K562 (cell line): ENCODE measurements around the gene FTSJ3. TPM values are rescaled to one million over a fixed set of nuclear protein-coding genes. Genes with fewer than 3 reads are reported as not detected.

Source experiments
- ATAC-seq: fragments of 200-7000 bp; cut with Tn5 transposase; 3 replicates; pipeline ENCODE4 v1.9.1; 2020; ENCODE audit warnings: moderate library complexity
- BruUV-seq: library from RNA; stranded (reverse); fragments of 400-500 nt; replicated peaks from 2 replicates; lab custom pipeline; 2021; lab: Mats Ljungman, UMichigan
- CTCF ChIA-PET: fragments of 300-600 bp; formaldehyde crosslinking; extraction: SDS; loops from one replicate; lab custom pipeline; 2021; ENCODE audit warnings: low intra/inter-chr PET ratio; lab: Yijun Ruan, JAX
- POLR2A ChIA-PET: fragments of 300-600, 350-650 bp; sonication (Branson Sonifier 250); formaldehyde crosslinking; extraction: SDS; loops from one replicate; lab custom pipeline; 2021; ENCODE audit warnings: antibody characterized with exemption, inconsistent platforms; lab: Yijun Ruan, JAX
- DNase-seq, 4 experiments: peaks; one replicate each; pipeline versions ENCODE4 v3.0.0 to v3.0.0-alpha.2; 2011 to 2018; ENCODE audit warnings: low spot score in 3 of 4, mixed read lengths in 3 of 4; ENCODE audit errors: extremely low read depth in 1 of 4
- FAIRE-seq: peaks from 2 replicates; lab custom pipeline; 2011; peaks lifted over from hg19 to GRCh38; lab: Jason Lieb, UNC
- H2AFZ ChIP-seq: 2 replicates; pipeline ENCODE4 v1.6.0; 2011; ENCODE audit warnings: low read depth, low read length, control low read depth, inconsistent platforms
- H3K27ac ChIP-seq: fragments of 200-600 bp; 3 replicates; pipeline ENCODE4 v1.8.0; 2011; ENCODE audit warnings: low read depth, mild to moderate bottlenecking, control low read depth, inconsistent platforms, low read length, moderate library complexity, mixed read lengths; ENCODE audit errors: extremely low read depth
- H3K27me3 ChIP-seq, 2 experiments: fragments of 300-600 bp in 1 of 2; 2 replicates in 1 of 2; 3 replicates in 1 of 2; pipeline versions ENCODE4 v1.6.0 to v1.8.0; 2011; ENCODE audit warnings: inconsistent platforms in 2 of 2, low read length in 2 of 2, mild to moderate bottlenecking in 1 of 2, mixed read lengths in 1 of 2, moderate library complexity in 1 of 2; ENCODE audit not compliant: control insufficient read depth in 2 of 2, insufficient read depth in 2 of 2
- H3K36me3 ChIP-seq: fragments of 300-600 bp; 3 replicates; pipeline ENCODE4 v1.8.0; 2011; ENCODE audit warnings: mild to moderate bottlenecking, low read length, inconsistent platforms; ENCODE audit not compliant: control insufficient read depth, insufficient read depth
- H3K4me1 ChIP-seq, 2 experiments: fragments of 200-600 bp in 1 of 2; replicated peaks in 1 of 2; 2 replicates in 1 of 2; 3 replicates in 1 of 2; pipeline versions ENCODE4 v1.5.1 to v1.8.0; 2011; ENCODE audit warnings: inconsistent platforms in 2 of 2, low read length in 2 of 2, mild to moderate bottlenecking in 1 of 2, mixed read lengths in 1 of 2, moderate library complexity in 1 of 2; ENCODE audit not compliant: control insufficient read depth in 2 of 2, insufficient read depth in 2 of 2
- H3K4me2 ChIP-seq: 2 replicates; pipeline ENCODE4 v1.6.1; 2011; ENCODE audit warnings: low read length, control low read depth, inconsistent platforms, mixed read lengths; ENCODE audit not compliant: insufficient read depth
- H3K4me3 ChIP-seq: fragments of 200-600 bp; sonication (generic), shearing (Covaris generic); 2 replicates; pipeline ENCODE4 v1.5.1; 2016; ENCODE audit warnings: control low read depth, inconsistent platforms
- H3K79me2 ChIP-seq: fragments of 200-600 bp; 3 replicates; pipeline ENCODE4 v1.8.0; 2011; ENCODE audit warnings: low read length, inconsistent platforms; ENCODE audit not compliant: control insufficient read depth, insufficient read depth
- H3K9ac ChIP-seq, 2 experiments: 2 replicates each; pipeline versions ENCODE4 v1.6.0 to v1.6.1; 2011; ENCODE audit warnings: low read depth in 2 of 2, low read length in 2 of 2, control low read depth in 1 of 2, inconsistent platforms in 1 of 2, mild to moderate bottlenecking in 1 of 2, mixed read lengths in 1 of 2; ENCODE audit not compliant: insufficient read depth in 1 of 2
- H3K9me1 ChIP-seq: one replicate; pipeline ENCODE4 v1.6.0; 2011; ENCODE audit warnings: inconsistent platforms, mild to moderate bottlenecking, low read length, moderate library complexity; ENCODE audit not compliant: control insufficient read depth, insufficient read depth
- H3K9me3 ChIP-seq: replicated peaks from 2 replicates; pipeline ENCODE4 v1.5.1; 2011; ENCODE audit warnings: low read depth, low read length, inconsistent platforms; ENCODE audit not compliant: control insufficient read depth, insufficient read depth
- H4K20me1 ChIP-seq: replicated peaks from 2 replicates; pipeline ENCODE4 v1.6.1; 2011; ENCODE audit warnings: low read length, inconsistent platforms, mixed read lengths; ENCODE audit not compliant: control insufficient read depth, insufficient read depth
- ADNP ChIP-seq: fragments of 200-800 bp; sonication (Bioruptor generic); IDR thresholded peaks from 2 replicates; pipeline ENCODE4 v1.6.1; 2016; ENCODE audit warnings: missing genetic modification characterization, missing compliant biosample characterization
- CHD1 ChIP-seq: fragments of 200-600 bp; sonication (generic); IDR thresholded peaks from one replicate; pipeline ENCODE4 v1.6.1; 2012; ENCODE audit warnings: mild to moderate bottlenecking, moderate library complexity, low read length, inconsistent platforms
- CTBP1 ChIP-seq: fragments of 450-650 bp; IDR thresholded peaks from 2 replicates; pipeline ENCODE4 v1.6.1; 2016; ENCODE audit warnings: borderline replicate concordance
- E2F3 ChIP-seq: fragments of 250-450 bp; sonication (Bioruptor Pico); IDR thresholded peaks from 2 replicates; pipeline ENCODE4 v1.4.0; 2020; ENCODE audit warnings: mild to moderate bottlenecking
- HMG20A ChIP-seq: fragments of 450-650 bp; formaldehyde crosslinking; conservative IDR thresholded peaks from 2 replicates; pipeline ENCODE4 v1.4.0; 2020; ENCODE audit warnings: mild to moderate bottlenecking, mixed read lengths
- KAT7 ChIP-seq: sonication (generic); formaldehyde crosslinking; IDR thresholded peaks from 2 replicates; pipeline ENCODE4 v1.8.0; 2022; ENCODE audit warnings: missing genetic modification reagents, mild to moderate bottlenecking, borderline replicate concordance
- KLF16 ChIP-seq: IDR thresholded peaks from 2 replicates; pipeline ENCODE4 v1.6.1; 2016; ENCODE audit warnings: antibody characterized with exemption
- LCOR ChIP-seq: sonication (generic); formaldehyde crosslinking; IDR thresholded peaks from 2 replicates; pipeline ENCODE4 v1.8.0; 2022; ENCODE audit warnings: mild to moderate bottlenecking, missing genetic modification reagents
- NFIX ChIP-seq: fragments of 250-450 bp; sonication (Bioruptor Pico); IDR thresholded peaks from 2 replicates; pipeline ENCODE4 v1.4.0; 2020; ENCODE audit warnings: low read depth, mild to moderate bottlenecking, moderate library complexity
- SAP30 ChIP-seq: fragments of 200-600 bp; sonication (generic); IDR thresholded peaks from 2 replicates; pipeline ENCODE4 v1.6.1; 2012; ENCODE audit warnings: borderline replicate concordance, low read depth, mild to moderate bottlenecking, moderate library complexity, low read length, control low read depth, inconsistent platforms; ENCODE audit not compliant: insufficient read depth, poor library complexity, severe bottlenecking
- SIN3A ChIP-seq, 2 experiments: fragments of 150-350 bp in 1 of 2; IDR thresholded peaks; 2 replicates each; pipeline ENCODE4 v1.6.1; 2011 to 2016; ENCODE audit warnings: borderline replicate concordance in 2 of 2, low read depth in 2 of 2, low read length in 2 of 2, mild to moderate bottlenecking in 2 of 2, moderate library complexity in 2 of 2; ENCODE audit not compliant: control insufficient read depth in 1 of 2
- WGBS: fragments of 100-300 bp; shearing (Covaris generic); methylation state at CpG from one replicate; pipeline ENCODE4 v1.1.6; 2016; ENCODE audit warnings: low coverage, mixed read lengths; ENCODE audit not compliant: insufficient coverage; ENCODE audit errors: missing lambda C conversion rate; 5-methylcytosine and 5-hydroxymethylcytosine counted together
- in situ Hi-C: fragments of 300-500 bp; cut with MboI; formaldehyde crosslinking; loops from 4 replicates; pipeline ENCODE4 v1.15.0; 2018; ENCODE audit warnings: inconsistent platforms, mixed read lengths
- intact Hi-C: fragments of 100-400 bp; cut with micrococcal nuclease; formaldehyde crosslinking; loops from 2 replicates; pipeline ENCODE4 v1.14.2; 2022
- polyA plus RNA-seq, 8 experiments: library from polyadenylated mRNA; depleted of rRNA in 4 of 8; stranded (reverse) in 5 of 8; unstranded in 3 of 8; fragments of >200 nt; fragmentation: Nextera tagmentation in 2 of 8; fragmentation: Illumina TruSeq in 1 of 8; extraction: Ambion mirVana in 2 of 8; extraction: Trizol in 1 of 8; gene quantifications; 2 replicates each; pipeline versions ENCODE4 v1.2.1 to v1.2.3, GENCODE V29; 2011 to 2014; ENCODE audit warnings: inconsistent platforms in 1 of 8, missing spikeins in 1 of 8
- total RNA-seq, 7 experiments: library from RNA; depleted of rRNA in 6 of 7; stranded (reverse); fragments of >200 nt in 6 of 7; fragmentation: Illumina TruSeq in 2 of 7; extraction: Trizol in 2 of 7; gene quantifications; 2 replicates each; pipeline versions ENCODE4 v1.2.1 to v1.2.3, GENCODE V29; 2011 to 2021; ENCODE audit warnings: low replicate concordance in 1 of 7

FTSJ3 gene
- total and polyA plus RNA-seq, 9 of the 15 experiments (the other 6 are each of a cell fraction or from before 2014, with no cell fraction given), result 18.0 to 65.6 (median 52.4) TPM

- Histone ChIP-seq H3K4me1 (peaks cover 0 to 16% of the 10 kb centered on the region in 2 experiments; a peak in 3 of 5 replicates), H3K27me3 (no peaks in the 10 kb centered on the region), H3K79me2 (peaks cover 51% of the 10 kb centered on the region), H3K9ac (peak overlapping the region; percentile 97 to 100), H3K27ac (peak overlapping the region; percentile 100), H3K9me1 (no peaks in the 10 kb centered on the region), H2AFZ (peak overlapping the region; percentile 100), H3K9me3 (no peaks in the 10 kb centered on the region), H3K4me2 (peak overlapping the region; percentile 99), H4K20me1 (no peaks in the 10 kb centered on the region), H3K4me3 (peak overlapping the region; percentile 92), H3K36me3 (peaks cover 80% of the 10 kb centered on the region)
- intact Hi-C loops (loop anchor here (1.0 kb wide), 1 partner anchor 15 kb away; no protein-coding TSS in a partner anchor), in situ Hi-C loops (loop anchor here (25.0 kb wide), 1 partner anchor 391 kb away; the partner anchor contains the start of gene CYB561)
- WGBS, result under 1% methylated on average over 19 of the region's 19 CpGs
- CTCF ChIA-PET, result no interaction called here
- TF ChIP-seq SAP30, result peak; percentile 8
- TF ChIP-seq HMG20A, result no peak
- peak; percentile 77 for TF ChIP-seq CHD1
- TF ChIP-seq ADNP (tag), result peak; percentile 30; the same call in 1 of the 2 replicates
- TF ChIP-seq SIN3A (IDR thresholded peaks at IDR 0.05; ENCODE audit: borderline replicate concordance in 2 of 2, control insufficient read depth in 1 of 2, low read depth in 2 of 2, low read length in 2 of 2), result peak in 1 of 2 experiments; percentile 3; a peak in 1 of 4 replicates
- no peak for TF ChIP-seq KLF16
- TF ChIP-seq NFIX (CRISPR knock-in tag), result no peak
- 0 out of 2 replicates have a peak, but pooled peaks have one; percentile 17 for TF ChIP-seq KAT7
- 0 out of 2 replicates have a peak, but pooled peaks have one; percentile 6 for TF ChIP-seq LCOR
- TF ChIP-seq E2F3 (CRISPR knock-in tag), result 0 out of 2 replicates have a peak, but pooled peaks have one; percentile 0
- peak; percentile 16; the same call in 1 of the 2 replicates for TF ChIP-seq CTBP1
- no TSS peak for BruUV-seq
- POLR2A ChIA-PET, result interaction anchor here (0.7 to 4.6 kb wide), 7 partner anchors 10 to 631 kb away, joined by 3 to 66 read pairs (median 9); partner anchors contain the start of genes CCDC47, DDX42 and SMARCD2
- ATAC-seq (no peak), FAIRE-seq (peak; percentile 29), DNase-seq (peak in 1 of 4 experiments; percentile 25)
Observed at GRCh38 chr17:63827801-63828221, 348 bp upstream of the FTSJ3 start.
